ENCODE data around the gene MEPCE.

DNA sequence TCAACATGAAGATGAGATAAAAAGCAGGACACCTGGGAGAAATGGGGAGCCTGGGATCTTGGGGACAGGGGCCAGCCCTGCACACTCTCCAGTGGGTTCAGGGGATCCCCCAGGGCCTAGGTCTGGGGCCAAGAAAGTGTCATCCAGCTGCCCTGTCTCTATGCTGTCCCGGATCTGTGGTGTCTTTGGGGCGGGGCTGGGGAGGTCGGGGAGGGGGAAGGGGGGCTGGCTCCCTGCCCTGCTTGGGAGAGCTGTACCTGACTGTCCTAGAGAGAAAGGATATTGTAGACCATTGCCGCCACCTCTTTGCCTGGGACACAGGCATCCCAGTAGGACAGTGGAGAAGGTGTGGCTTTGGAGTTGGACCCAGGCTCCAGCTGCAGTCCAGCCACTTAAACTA is 41.4 kb downstream of the MEPCE start:
- TF ChIP-seq, protein P1, sequence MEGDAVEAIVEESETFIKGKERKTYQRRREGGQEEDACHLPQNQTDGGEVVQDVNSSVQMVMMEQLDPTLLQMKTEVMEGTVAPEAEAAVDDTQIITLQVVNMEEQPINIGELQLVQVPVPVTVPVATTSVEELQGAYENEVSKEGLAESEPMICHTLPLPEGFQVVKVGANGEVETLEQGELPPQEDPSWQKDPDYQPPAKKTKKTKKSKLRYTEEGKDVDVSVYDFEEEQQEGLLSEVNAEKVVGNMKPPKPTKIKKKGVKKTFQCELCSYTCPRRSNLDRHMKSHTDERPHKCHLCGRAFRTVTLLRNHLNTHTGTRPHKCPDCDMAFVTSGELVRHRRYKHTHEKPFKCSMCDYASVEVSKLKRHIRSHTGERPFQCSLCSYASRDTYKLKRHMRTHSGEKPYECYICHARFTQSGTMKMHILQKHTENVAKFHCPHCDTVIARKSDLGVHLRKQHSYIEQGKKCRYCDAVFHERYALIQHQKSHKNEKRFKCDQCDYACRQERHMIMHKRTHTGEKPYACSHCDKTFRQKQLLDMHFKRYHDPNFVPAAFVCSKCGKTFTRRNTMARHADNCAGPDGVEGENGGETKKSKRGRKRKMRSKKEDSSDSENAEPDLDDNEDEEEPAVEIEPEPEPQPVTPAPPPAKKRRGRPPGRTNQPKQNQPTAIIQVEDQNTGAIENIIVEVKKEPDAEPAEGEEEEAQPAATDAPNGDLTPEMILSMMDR (IDR thresholded peaks at IDR 0.05) = no peak
- TF ChIP-seq POLR2A (IDR thresholded peaks at IDR 0.05) = no peak
- no peak for TF ChIP-seq POLR2AphosphoS5 (IDR thresholded peaks at IDR 0.05; ENCODE audit: insufficient read depth in 1 of 2, low read depth in 1 of 2)
